ACC112 (cell line): ENCODE results near the gene UAP1L1.

ENCODE experiments used
- H2AFZ ChIP-seq: fragments of 200-600 bp; sonication (generic); one replicate; pipeline ENCODE4 v1.6.0; 2017; ENCODE audit warnings: antibody characterized with exemption, low read length; ENCODE audit not compliant: unreplicated experiment
- H3K27ac ChIP-seq: fragments of 200-600 bp; sonication (generic); 2 replicates; pipeline ENCODE4 v1.5.1; 2014; ENCODE audit warnings: low read depth, mild to moderate bottlenecking, antibody characterized with exemption, low read length, moderate library complexity
- H3K27me3 ChIP-seq: fragments of 200-600 bp; sonication (generic); 2 replicates; pipeline ENCODE4 v1.6.1; 2014; ENCODE audit warnings: mild to moderate bottlenecking, antibody characterized with exemption, low read length, moderate library complexity, mixed read lengths; ENCODE audit not compliant: insufficient read depth
- H3K36me3 ChIP-seq: fragments of 200-600 bp; sonication (generic); 2 replicates; pipeline ENCODE4 v1.6.1; 2016; ENCODE audit warnings: mild to moderate bottlenecking, antibody characterized with exemption, low read length, moderate library complexity, mixed read lengths; ENCODE audit not compliant: insufficient read depth
- H3K4me1 ChIP-seq: fragments of 200-600 bp; sonication (generic); one replicate; pipeline ENCODE4 v1.6.1; 2016; ENCODE audit warnings: low read length, mixed read lengths; ENCODE audit not compliant: insufficient read depth, unreplicated experiment, control insufficient read depth
- H3K4me3 ChIP-seq: fragments of 200-600 bp; sonication (generic); 2 replicates; pipeline ENCODE4 v1.5.1; 2014; ENCODE audit warnings: mild to moderate bottlenecking, low read depth, low read length
- H3K79me2 ChIP-seq: fragments of 200-600 bp; sonication (generic); one replicate; pipeline ENCODE4 v1.6.0; 2016; ENCODE audit warnings: low read length; ENCODE audit not compliant: control insufficient read depth, unreplicated experiment, insufficient read depth

UAP1L1 gene

GRCh38 chr9:137111788-137112563, 34.7 kb downstream of the UAP1L1 start:
- H3K27me3 ChIP-seq = no peaks in the 10 kb centered on the region
- H3K27ac ChIP-seq = no peak overlapping the region
- peaks cover 5% of the 10 kb centered on the region for H3K79me2 ChIP-seq
- H2AFZ ChIP-seq = no peak overlapping the region
- H3K4me1 ChIP-seq = no peaks in the 10 kb centered on the region
- peaks cover 3% of the 10 kb centered on the region; the same call in 1 of the 2 replicates for H3K36me3 ChIP-seq
- no peak overlapping the region for H3K4me3 ChIP-seq

DNA sequence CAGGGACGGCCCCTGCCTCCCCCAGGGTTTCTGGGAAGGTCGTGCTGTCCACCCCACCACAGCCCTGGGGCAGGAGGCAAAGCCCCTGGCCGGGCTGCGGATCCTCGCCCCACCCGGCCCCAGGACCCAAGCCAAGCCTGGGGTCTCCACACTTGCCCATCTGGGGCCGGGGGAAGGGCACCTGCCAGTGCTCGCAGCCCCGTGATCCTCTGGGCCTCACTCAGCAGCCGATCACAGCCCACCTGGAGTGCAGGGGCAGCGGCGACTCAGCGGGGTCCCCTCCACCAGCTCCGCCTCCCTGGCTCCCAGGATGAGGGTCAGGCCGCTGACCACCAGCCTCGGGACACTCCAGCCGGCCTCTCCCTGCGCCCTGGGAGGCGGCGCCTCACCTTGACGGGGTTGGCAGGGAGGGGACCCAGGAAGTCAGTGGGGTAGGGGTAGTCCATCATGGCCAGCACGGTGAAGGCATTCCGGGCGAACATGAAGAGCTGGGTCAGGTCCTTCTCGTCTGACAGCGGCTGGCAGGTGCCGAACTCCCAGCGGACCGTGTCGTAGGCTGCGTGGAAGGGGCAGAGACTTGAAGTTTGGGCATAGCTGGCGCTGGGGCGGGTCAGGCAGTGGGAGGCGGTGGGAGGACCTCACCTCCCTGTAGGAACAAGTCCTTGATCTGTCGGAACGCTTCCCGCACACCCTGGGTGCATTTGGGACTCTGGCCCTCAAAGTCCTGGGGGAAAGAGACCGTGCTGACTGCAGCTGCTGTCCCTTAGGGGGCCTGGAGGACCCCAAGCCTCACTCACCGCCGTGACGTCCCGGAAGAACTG, 35.5 kb downstream of the UAP1L1 start:
- Histone ChIP-seq H3K79me2 (peaks cover 5% of the 10 kb centered on the region), H2AFZ (no peak overlapping the region), H3K36me3 (peaks cover 3% of the 10 kb centered on the region; the same call in 1 of the 2 replicates), H3K4me3 (peak overlapping the region; percentile 53; the same call in 1 of the 2 replicates), H3K4me1 (no peaks in the 10 kb centered on the region), H3K27me3 (no peaks in the 10 kb centered on the region), H3K27ac (no peak overlapping the region)

GRCh38 chr9:137113385-137114159, 36.3 kb downstream of the UAP1L1 start:
- no peaks in the 10 kb centered on the region for H3K27me3 ChIP-seq
- no peaks in the 10 kb centered on the region for H3K4me1 ChIP-seq
- H3K79me2 ChIP-seq = peaks cover 5% of the 10 kb centered on the region
- H2AFZ ChIP-seq = no peak overlapping the region
- H3K36me3 ChIP-seq = peaks cover 3% of the 10 kb centered on the region; the same call in 1 of the 2 replicates
- no peak overlapping the region for H3K27ac ChIP-seq
- H3K4me3 ChIP-seq = peak overlapping the region; percentile 53

DNA sequence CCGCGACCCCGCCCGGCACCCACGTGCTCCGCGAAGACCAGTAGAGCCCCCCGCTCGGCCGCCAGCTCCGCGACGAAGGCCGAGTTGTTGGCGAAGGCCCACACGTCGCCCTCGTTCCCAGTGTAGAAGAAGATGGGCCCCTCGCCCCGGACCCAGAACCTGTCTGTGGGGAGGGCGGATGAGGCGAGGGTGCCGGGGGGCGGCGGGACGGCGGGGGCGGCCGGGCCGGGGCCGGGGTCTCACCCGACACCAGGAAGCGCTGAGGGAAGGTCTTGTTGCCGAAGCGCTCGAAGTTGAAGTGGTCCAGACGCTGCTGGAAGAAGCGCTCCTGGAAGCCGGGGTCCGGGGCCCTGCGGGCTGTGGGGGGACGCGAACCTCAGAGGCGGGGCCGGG, 36.9 kb downstream of the UAP1L1 start:
- Histone ChIP-seq H3K79me2 (peaks cover 5% of the 10 kb centered on the region), H3K4me3 (peak overlapping the region; percentile 76), H3K27ac (no peak overlapping the region), H3K36me3 (peaks cover 3% of the 10 kb centered on the region; the same call in 1 of the 2 replicates), H3K4me1 (no peaks in the 10 kb centered on the region), H2AFZ (peak overlapping the region; percentile 79), H3K27me3 (no peaks in the 10 kb centered on the region)

DNA sequence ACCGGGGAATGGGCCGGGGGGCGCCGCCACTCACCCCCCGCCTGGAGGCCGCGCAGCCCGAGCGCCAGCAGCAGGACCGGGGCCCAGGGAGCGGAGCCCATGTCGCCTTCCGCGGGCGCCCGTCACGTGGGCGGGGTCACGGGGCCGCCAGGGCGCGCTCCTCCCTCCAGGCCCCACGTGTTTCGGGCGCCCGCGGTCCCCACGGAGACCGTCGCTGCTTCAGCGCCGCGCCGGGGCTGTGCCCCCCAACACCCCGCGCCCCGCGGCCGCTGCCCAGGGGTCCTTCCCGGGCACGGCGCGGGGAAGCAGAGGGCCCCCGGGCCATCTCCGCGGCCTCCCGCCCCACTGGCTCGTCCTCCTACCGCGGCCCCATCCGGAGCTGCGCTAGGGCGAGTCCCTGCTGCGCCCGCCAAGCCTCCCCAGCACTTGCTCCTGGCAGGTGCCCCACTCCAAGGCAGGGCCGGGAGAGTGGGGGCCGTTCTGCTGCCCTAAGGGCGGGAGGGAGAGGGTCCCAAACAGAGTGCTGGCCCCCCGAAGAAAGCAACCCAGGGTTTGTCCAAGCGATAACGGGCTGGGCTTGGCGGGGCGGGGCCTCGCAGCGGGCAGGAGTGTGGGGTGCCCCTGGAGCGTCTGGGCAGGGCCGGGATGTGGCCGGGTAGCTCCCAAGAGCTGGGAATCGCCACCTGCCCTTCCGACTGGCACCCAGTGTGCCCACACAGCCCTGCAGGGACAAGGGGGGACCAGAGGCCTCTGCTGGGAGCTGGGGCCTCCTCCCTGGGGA, 37.5 kb downstream of the UAP1L1 start, which contains the start of gene DPP7:
Gene DPP7, minus strand, starts transcription at position 121 of the 781 bp plus-strand sequence. Its CDS starts 20 bp downstream, at position 101.
- no peaks in the 10 kb centered on the region for H3K27me3 ChIP-seq
- no peak within 1 kb of the TSS for H3K27ac ChIP-seq
- H3K4me3 ChIP-seq = peak within 1 kb of the TSS; percentile 76
- H2AFZ ChIP-seq = peak within 1 kb of the TSS; percentile 79
- no peaks in the 10 kb centered on the region for H3K4me1 ChIP-seq
- peaks cover 5% of the 10 kb centered on the region for H3K79me2 ChIP-seq
- peaks cover 3% of the 10 kb centered on the region; the same call in 1 of the 2 replicates for H3K36me3 ChIP-seq

- peak overlapping the region; percentile 76 for H3K4me3 ChIP-seq
- H3K36me3 ChIP-seq = peaks cover 3% of the 10 kb centered on the region; the same call in 1 of the 2 replicates
- no peak overlapping the region for H3K27ac ChIP-seq
- no peak overlapping the region for H2AFZ ChIP-seq
- no peaks in the 10 kb centered on the region for H3K27me3 ChIP-seq
- peaks cover 5% of the 10 kb centered on the region for H3K79me2 ChIP-seq
- H3K4me1 ChIP-seq = no peaks in the 10 kb centered on the region
Observed at GRCh38 chr9:137115394-137116026, 38.2 kb downstream of the UAP1L1 start.

GRCh38 chr9:137116027-137116507, 38.8 kb downstream of the UAP1L1 start:
- Histone ChIP-seq H3K4me3 (no peak overlapping the region), H3K36me3 (peaks cover 3% of the 10 kb centered on the region; the same call in 1 of the 2 replicates), H3K79me2 (peaks cover 5% of the 10 kb centered on the region), H2AFZ (no peak overlapping the region), H3K4me1 (no peaks in the 10 kb centered on the region), H3K27ac (no peak overlapping the region), H3K27me3 (no peaks in the 10 kb centered on the region)

GRCh38 chr9:137116728-137117127, 39.4 kb downstream of the UAP1L1 start:
- no peaks in the 10 kb centered on the region for H3K36me3 ChIP-seq
- no peaks in the 10 kb centered on the region for H3K4me1 ChIP-seq
- H2AFZ ChIP-seq = no peak overlapping the region
- H3K4me3 ChIP-seq = no peak overlapping the region
- H3K79me2 ChIP-seq = peaks cover 5% of the 10 kb centered on the region
- H3K27ac ChIP-seq = no peak overlapping the region
- H3K27me3 ChIP-seq = no peaks in the 10 kb centered on the region

GRCh38 chr9:137117269-137117731, 40.0 kb downstream of the UAP1L1 start:
- Histone ChIP-seq H3K79me2 (peaks cover 5% of the 10 kb centered on the region), H3K4me1 (no peaks in the 10 kb centered on the region), H3K4me3 (no peak overlapping the region), H3K27ac (no peak overlapping the region), H2AFZ (no peak overlapping the region), H3K27me3 (no peaks in the 10 kb centered on the region), H3K36me3 (no peaks in the 10 kb centered on the region)
